HS-5 (cell line): Measurements from ENCODE around the gene SELENBP1.

Source experiments
- DNase-seq: peaks from one replicate; pipeline ENCODE4 v3.0.0-alpha.2; 2012; ENCODE audit warnings: low read depth

SELENBP1 gene

GRCh38 chr1:151343587-151343986, 28.9 kb downstream of the SELENBP1 start:
- DNase-seq, result no peak

GRCh38 chr1:151342569-151342968, 29.9 kb downstream of the SELENBP1 start:
- DNase-seq, result no peak

GRCh38 chr1:151342021-151342420, 30.5 kb downstream of the SELENBP1 start:
- no peak for DNase-seq

- peak; percentile 65 for DNase-seq
These were observed 31.4 kb downstream of the SELENBP1 start for GRCh38 chr1:151340870-151341754.

GRCh38 chr1:151336556-151336955, 35.9 kb downstream of the SELENBP1 start:
- no peak for DNase-seq

- DNase-seq, result no peak
These were observed 37.7 kb downstream of the SELENBP1 start for GRCh38 chr1:151334822-151335221.

- DNase-seq, result no peak
These were observed 44.4 kb downstream of the SELENBP1 start for GRCh38 chr1:151327903-151328674.

GRCh38 chr1:151327223-151327902, 45.1 kb downstream of the SELENBP1 start, which contains the start of gene PI4KB:
TSS of gene PI4KB (minus strand) at chr1:151327416. CDS start at chr1:151316481, 10,935 bp downstream.
- peak; percentile 96 for DNase-seq

- no peak for DNase-seq
These were observed 45.8 kb downstream of the SELENBP1 start for GRCh38 chr1:151326619-151327222.

- DNase-seq, result no peak
These were observed 46.7 kb downstream of the SELENBP1 start for GRCh38 chr1:151325646-151326429.

GRCh38 chr1:151325231-151325630, 47.3 kb downstream of the SELENBP1 start:
- no peak for DNase-seq

- no peak for DNase-seq
These were observed 48.0 kb downstream of the SELENBP1 start for GRCh38 chr1:151324390-151324930.

- DNase-seq, result no peak
These were observed 53.5 kb downstream of the SELENBP1 start for GRCh38 chr1:151318975-151319374.

GRCh38 chr1:151315565-151316235, 56.8 kb downstream of the SELENBP1 start:
- no peak for DNase-seq
